ENCODE data around the gene BIRC5.

The BIRC5 gene

DNA sequence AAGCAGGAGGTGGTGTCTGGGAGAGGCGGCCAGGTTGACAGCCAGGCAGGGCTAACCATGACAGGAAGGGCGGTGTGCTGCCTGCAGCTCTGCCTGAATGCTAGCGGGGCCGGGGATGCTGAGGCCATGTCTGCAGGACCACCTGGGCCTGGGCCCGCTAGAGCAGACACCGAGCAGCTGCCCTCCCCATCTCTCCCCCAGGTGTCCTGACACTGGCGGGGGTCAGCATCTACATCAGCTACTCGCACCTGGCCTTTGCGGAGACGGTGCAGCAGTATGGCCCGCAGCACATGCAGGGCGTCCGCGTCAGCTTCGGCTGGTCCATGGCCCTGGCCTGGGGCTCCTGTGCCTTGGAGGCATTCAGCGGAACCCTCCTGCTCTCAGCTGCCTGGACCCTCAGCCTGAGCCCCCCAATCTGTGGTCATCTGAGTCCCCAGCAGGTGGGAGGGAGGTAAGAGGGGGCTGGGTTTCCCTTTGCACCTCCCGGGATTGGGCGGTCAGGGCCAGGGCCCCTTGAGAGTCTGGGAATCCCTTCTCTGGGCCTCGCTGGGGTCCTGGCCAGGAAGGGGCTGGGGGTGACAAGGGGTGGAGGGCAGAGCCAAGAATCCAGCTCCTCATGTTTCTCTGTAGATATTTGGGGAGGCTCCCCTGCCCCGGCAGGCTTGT lies 24.9 kb downstream of the BIRC5 start:
- TF ChIP-seq, protein P1, sequence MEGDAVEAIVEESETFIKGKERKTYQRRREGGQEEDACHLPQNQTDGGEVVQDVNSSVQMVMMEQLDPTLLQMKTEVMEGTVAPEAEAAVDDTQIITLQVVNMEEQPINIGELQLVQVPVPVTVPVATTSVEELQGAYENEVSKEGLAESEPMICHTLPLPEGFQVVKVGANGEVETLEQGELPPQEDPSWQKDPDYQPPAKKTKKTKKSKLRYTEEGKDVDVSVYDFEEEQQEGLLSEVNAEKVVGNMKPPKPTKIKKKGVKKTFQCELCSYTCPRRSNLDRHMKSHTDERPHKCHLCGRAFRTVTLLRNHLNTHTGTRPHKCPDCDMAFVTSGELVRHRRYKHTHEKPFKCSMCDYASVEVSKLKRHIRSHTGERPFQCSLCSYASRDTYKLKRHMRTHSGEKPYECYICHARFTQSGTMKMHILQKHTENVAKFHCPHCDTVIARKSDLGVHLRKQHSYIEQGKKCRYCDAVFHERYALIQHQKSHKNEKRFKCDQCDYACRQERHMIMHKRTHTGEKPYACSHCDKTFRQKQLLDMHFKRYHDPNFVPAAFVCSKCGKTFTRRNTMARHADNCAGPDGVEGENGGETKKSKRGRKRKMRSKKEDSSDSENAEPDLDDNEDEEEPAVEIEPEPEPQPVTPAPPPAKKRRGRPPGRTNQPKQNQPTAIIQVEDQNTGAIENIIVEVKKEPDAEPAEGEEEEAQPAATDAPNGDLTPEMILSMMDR (conservative IDR thresholded peaks at IDR 0.05), result no peak
- no peak overlapping the region for H3K27ac ChIP-seq

GRCh38 chr17:78239489-78239931 lies 25.5 kb downstream of the BIRC5 start:
- TF ChIP-seq, protein P1 (conservative IDR thresholded peaks at IDR 0.05), result no peak
- no peak overlapping the region for H3K27ac ChIP-seq

DNA sequence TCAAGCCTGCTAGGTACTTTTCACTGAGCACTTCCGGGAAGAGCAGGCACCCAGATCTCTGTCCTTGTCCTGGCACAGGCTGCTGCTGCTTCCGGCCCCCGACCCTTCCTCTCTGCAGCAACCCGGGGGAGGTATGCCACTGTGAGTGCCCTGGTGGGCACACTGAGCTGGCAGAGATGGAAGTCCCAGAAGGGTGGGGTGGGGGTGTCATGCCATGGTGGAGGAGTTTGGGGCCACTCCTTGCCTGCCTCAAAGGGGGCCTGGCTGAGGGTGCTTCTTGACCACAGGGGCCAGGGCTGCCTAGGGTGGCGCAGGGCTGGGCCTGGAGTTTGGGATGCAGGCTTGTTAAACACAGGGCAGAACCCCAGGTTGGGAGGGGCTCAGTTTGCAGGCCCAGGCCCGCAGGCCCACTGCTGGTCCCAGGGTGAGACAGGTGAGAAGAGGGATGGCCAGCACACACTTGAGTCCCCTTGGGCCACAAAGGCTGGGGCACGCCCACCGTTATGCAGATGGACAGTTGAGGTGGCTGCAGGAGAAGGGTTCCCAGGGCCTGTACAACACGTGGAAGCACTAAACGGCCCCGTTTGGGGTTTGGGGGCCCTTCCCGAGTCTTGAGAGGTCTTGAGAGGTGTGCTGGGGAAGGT lies 26.1 kb downstream of the BIRC5 start:
- H3K27ac ChIP-seq, result no peak overlapping the region
- TF ChIP-seq, protein P1 (conservative IDR thresholded peaks at IDR 0.05), result no peak

DNA sequence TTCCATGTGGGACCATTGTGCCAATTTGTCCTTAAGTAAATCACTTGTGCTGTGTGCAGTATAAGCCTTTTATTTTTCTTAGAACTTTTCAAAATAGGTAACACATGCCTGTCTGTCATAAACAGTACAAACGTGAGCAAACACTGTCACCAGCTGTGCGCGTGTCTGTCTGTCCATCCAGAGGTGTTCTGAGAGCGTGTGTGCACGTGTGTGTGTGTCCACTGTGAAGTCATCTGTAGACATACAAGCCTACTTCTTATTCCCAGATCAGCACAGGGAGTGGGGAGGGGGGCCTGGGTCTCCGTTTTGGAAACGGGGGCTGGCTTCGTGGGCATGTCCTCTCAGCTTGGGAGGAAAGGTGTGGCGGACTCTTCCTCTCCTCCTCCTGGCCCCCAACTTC lies 26.8 kb downstream of the BIRC5 start:
- TF ChIP-seq, protein P1 (conservative IDR thresholded peaks at IDR 0.05), result no peak
- H3K27ac ChIP-seq, result no peak overlapping the region

- no peak overlapping the region for H3K27ac ChIP-seq
- TF ChIP-seq, protein P1 (conservative IDR thresholded peaks at IDR 0.05), result no peak
Observed at GRCh38 chr17:78241277-78242023, 27.4 kb downstream of the BIRC5 start.

- no peak overlapping the region for H3K27ac ChIP-seq
- TF ChIP-seq, protein P1 (conservative IDR thresholded peaks at IDR 0.05), result no peak
Observed at GRCh38 chr17:78242024-78242742, 28.1 kb downstream of the BIRC5 start.

DNA sequence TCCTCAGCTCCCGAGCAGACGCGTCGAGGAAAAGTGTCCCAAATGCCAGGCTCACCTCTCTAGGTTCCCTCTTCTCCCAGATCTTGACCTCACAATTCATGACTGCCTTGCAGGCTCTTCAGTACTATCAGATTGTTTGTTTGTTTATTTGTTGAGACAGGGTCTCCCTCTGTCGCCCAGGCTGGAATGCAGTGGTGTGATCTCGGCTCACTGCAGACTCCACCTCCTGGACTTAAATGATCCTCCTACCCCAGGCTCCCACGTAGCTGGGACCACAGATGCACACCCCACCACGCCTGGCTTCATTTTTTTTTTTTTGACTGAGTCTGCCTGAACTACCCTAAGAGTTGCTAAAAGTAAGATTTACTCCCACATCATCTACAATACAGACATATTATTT lies 33.3 kb downstream of the BIRC5 start:
- TF ChIP-seq, protein P1 (conservative IDR thresholded peaks at IDR 0.05), result no peak
- no peak overlapping the region for H3K27ac ChIP-seq

All from VCaP (cell line).